ENCODE data around the gene C2orf76.
A peak's percentile ranks its signal among the peaks of the same experiment; 100 is the strongest.

Gene C2orf76

DNA sequence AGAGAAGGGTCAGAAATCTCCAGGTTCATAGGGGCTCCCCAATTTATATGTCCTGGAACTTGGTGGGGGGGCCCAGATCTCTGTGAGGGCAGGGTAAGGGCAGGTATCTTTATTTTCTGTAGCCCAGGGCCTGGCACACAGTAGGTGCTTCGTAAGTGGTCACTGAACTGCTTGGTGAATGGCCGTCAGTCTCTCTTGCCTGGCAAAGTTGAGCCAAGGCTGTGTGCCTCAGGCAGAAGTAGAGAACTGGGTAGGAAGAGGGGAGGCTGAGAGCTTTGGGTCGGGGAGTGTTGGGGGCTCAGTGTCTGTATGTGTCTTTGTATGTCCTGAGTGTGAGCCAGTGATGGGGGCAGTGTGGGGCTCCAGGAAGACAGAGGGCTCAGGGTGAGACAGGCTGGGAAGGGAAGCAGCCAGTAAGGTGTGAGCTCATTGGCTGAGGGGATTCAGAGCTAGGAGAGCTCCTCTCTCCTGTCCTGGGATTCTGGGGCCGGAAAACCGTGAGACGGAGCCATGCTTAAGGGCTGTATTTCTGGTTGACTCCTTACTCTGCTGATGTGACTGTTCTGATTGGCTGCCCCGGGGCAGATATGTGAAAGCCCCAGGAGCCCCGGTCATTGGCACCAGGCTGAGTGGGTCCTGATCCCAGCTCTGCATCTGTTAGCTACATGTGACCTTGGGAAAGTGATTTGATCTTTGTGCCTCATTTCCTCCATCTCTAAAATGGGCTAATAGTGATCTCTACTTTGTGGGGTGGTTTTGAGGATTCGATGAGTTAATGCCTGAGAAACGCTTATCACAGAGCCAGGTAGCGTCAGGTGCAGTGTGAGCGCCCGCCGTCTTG, 112.7 kb downstream of the C2orf76 start:
- TF ChIP-seq, protein P1, sequence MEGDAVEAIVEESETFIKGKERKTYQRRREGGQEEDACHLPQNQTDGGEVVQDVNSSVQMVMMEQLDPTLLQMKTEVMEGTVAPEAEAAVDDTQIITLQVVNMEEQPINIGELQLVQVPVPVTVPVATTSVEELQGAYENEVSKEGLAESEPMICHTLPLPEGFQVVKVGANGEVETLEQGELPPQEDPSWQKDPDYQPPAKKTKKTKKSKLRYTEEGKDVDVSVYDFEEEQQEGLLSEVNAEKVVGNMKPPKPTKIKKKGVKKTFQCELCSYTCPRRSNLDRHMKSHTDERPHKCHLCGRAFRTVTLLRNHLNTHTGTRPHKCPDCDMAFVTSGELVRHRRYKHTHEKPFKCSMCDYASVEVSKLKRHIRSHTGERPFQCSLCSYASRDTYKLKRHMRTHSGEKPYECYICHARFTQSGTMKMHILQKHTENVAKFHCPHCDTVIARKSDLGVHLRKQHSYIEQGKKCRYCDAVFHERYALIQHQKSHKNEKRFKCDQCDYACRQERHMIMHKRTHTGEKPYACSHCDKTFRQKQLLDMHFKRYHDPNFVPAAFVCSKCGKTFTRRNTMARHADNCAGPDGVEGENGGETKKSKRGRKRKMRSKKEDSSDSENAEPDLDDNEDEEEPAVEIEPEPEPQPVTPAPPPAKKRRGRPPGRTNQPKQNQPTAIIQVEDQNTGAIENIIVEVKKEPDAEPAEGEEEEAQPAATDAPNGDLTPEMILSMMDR (conservative IDR thresholded peaks at IDR 0.05; ENCODE audit: low read length): no peak
- H3K4me3 ChIP-seq (ENCODE audit: low read length): no peak overlapping the region

GRCh38 chr2:119253114-119253702, 113.4 kb downstream of the C2orf76 start:
- TF ChIP-seq, protein P1 (conservative IDR thresholded peaks at IDR 0.05; ENCODE audit: low read length): no peak
- no peak overlapping the region for H3K4me3 ChIP-seq (ENCODE audit: low read length)
- peak; percentile 67 for DNase-seq (ENCODE audit: low read depth)

More for the DNA sequence above, 112.7 kb downstream of the C2orf76 start:
- DNase-seq (ENCODE audit: low read depth): no peak

Data from AG10803 (cell line).